SK-N-SH (cell line): Measurements from ENCODE around the gene TFB1M.
"Not testable (repeated sequence)": the region's sequence is repeated elsewhere in the genome, so short reads cannot be mapped to it uniquely, and the experiment has no call there.

Experiments
- CHD2 ChIP-seq: fragments of 150-350 bp; IDR thresholded peaks from 2 replicates; pipeline ENCODE4 v1.6.1; 2018; ENCODE audit warnings: low read length; ENCODE audit not compliant: partially characterized antibody
- EP300 ChIP-seq, 2 experiments: IDR thresholded peaks; 2 replicates each; pipeline versions ENCODE4 v1.4.0 to v1.6.1; 2012; ENCODE audit warnings: borderline replicate concordance in 1 of 2, low read depth in 1 of 2, low read length in 1 of 2
- EZH2phosphoT487 ChIP-seq: fragments of 200-600 bp; sonication (generic); IDR thresholded peaks from 2 replicates; pipeline ENCODE4 v1.6.1; 2017; ENCODE audit warnings: low read depth, mixed run types, mild to moderate bottlenecking, antibody characterized with exemption, moderate library complexity, borderline replicate concordance
- JUND ChIP-seq: IDR thresholded peaks from 2 replicates; pipeline ENCODE4 v1.4.0; 2012
- MAX ChIP-seq: IDR thresholded peaks from 2 replicates; pipeline ENCODE4 v1.4.0; 2012; ENCODE audit warnings: low read depth
- NRF1 ChIP-seq: IDR thresholded peaks from 2 replicates; pipeline ENCODE4 v1.6.1; 2012; ENCODE audit warnings: low read depth, mild to moderate bottlenecking, low read length
- POLR2AphosphoS5 ChIP-seq: IDR thresholded peaks from 2 replicates; pipeline ENCODE4 v1.6.1; 2012; ENCODE audit warnings: low read depth, low read length
- RAD21 ChIP-seq: IDR thresholded peaks from 2 replicates; pipeline ENCODE4 v1.6.1; 2012; ENCODE audit warnings: mild to moderate bottlenecking, low read length
- SMC3 ChIP-seq: IDR thresholded peaks from 2 replicates; pipeline ENCODE4 v1.6.1; 2012; ENCODE audit warnings: low read depth, low read length, improper control_type of control experiment
- TCF12 ChIP-seq: IDR thresholded peaks from 2 replicates; pipeline ENCODE4 v1.4.0; 2012
- TEAD4 ChIP-seq: IDR thresholded peaks from 2 replicates; pipeline ENCODE4 v1.4.0; 2012; ENCODE audit warnings: mild to moderate bottlenecking, borderline replicate concordance; ENCODE audit not compliant: insufficient read depth
- TF ChIP-seq, protein P1 (sequence below): fragments of 200-600 bp; sonication (generic); IDR thresholded peaks from 2 replicates; pipeline ENCODE4 v1.6.1; 2017; ENCODE audit warnings: antibody characterized with exemption, mild to moderate bottlenecking, moderate library complexity
- TF ChIP-seq, protein P2 (sequence below): IDR thresholded peaks from 2 replicates; pipeline ENCODE4 v1.6.1; 2012; ENCODE audit warnings: mild to moderate bottlenecking, low read depth, low read length, moderate library complexity

DNA sequence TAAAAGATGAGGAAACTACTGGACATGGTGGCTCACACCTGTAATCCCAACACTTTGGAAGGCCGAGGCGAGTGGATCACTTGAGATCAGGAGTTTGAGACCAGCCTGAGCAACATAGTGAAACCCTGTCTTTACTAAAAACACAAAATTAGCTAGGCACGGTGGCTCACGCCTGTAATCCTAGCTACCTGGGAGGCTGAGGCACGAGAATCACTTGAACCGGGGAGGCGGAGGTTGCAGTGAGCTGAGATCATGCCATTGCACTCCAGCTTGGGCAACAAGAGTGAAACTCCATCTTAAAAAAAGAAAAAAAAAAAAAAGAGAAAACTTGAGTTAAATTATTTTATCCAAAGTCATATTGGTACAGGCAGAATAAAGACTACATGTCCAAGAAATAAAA is 1.3 kb downstream of the TFB1M start:
- TF ChIP-seq NRF1; SMC3; POLR2AphosphoS5; TCF12; EP300 (IDR thresholded peaks at IDR 0.05; ENCODE audit: borderline replicate concordance in 1 of 2, low read depth in 1 of 2, low read length in 1 of 2); MAX; EZH2phosphoT487; TEAD4; JUND; CHD2; RAD21: not testable (repeated sequence)
- TF ChIP-seq, protein P1, sequence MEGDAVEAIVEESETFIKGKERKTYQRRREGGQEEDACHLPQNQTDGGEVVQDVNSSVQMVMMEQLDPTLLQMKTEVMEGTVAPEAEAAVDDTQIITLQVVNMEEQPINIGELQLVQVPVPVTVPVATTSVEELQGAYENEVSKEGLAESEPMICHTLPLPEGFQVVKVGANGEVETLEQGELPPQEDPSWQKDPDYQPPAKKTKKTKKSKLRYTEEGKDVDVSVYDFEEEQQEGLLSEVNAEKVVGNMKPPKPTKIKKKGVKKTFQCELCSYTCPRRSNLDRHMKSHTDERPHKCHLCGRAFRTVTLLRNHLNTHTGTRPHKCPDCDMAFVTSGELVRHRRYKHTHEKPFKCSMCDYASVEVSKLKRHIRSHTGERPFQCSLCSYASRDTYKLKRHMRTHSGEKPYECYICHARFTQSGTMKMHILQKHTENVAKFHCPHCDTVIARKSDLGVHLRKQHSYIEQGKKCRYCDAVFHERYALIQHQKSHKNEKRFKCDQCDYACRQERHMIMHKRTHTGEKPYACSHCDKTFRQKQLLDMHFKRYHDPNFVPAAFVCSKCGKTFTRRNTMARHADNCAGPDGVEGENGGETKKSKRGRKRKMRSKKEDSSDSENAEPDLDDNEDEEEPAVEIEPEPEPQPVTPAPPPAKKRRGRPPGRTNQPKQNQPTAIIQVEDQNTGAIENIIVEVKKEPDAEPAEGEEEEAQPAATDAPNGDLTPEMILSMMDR = not testable (repeated sequence)
- TF ChIP-seq, protein P2, sequence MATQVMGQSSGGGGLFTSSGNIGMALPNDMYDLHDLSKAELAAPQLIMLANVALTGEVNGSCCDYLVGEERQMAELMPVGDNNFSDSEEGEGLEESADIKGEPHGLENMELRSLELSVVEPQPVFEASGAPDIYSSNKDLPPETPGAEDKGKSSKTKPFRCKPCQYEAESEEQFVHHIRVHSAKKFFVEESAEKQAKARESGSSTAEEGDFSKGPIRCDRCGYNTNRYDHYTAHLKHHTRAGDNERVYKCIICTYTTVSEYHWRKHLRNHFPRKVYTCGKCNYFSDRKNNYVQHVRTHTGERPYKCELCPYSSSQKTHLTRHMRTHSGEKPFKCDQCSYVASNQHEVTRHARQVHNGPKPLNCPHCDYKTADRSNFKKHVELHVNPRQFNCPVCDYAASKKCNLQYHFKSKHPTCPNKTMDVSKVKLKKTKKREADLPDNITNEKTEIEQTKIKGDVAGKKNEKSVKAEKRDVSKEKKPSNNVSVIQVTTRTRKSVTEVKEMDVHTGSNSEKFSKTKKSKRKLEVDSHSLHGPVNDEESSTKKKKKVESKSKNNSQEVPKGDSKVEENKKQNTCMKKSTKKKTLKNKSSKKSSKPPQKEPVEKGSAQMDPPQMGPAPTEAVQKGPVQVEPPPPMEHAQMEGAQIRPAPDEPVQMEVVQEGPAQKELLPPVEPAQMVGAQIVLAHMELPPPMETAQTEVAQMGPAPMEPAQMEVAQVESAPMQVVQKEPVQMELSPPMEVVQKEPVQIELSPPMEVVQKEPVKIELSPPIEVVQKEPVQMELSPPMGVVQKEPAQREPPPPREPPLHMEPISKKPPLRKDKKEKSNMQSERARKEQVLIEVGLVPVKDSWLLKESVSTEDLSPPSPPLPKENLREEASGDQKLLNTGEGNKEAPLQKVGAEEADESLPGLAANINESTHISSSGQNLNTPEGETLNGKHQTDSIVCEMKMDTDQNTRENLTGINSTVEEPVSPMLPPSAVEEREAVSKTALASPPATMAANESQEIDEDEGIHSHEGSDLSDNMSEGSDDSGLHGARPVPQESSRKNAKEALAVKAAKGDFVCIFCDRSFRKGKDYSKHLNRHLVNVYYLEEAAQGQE = not testable (repeated sequence)
